T-cell (primary cell): ENCODE data around the gene DDI2. TPM values are rescaled to one million over a fixed set of nuclear protein-coding genes. Genes with fewer than 3 reads are reported as not detected.

Experiments
- ATAC-seq, 4 experiments: fragments of 200-7000 bp in 3 of 4; fragments of 150-1000 bp in 1 of 4; cut with Tn5 transposase; replicated peaks in 1 of 4; 1 replicate in 3 of 4; 2 replicates in 1 of 4; pipeline ENCODE4 v1.10.0; 2021; ENCODE audit warnings: moderate library complexity in 3 of 4, mild to moderate bottlenecking in 2 of 4, moderate number of reproducible peaks in 1 of 4
- CTCF ChIA-PET, 2 donors: fragments of 300-600 bp; sonication (Branson Sonifier 250); formaldehyde crosslinking; loops; one replicate each; lab custom pipeline; 2022; ENCODE audit warnings: antibody characterized with exemption in 2 of 2; lab: Charles Lee
- POLR2A ChIA-PET, 2 donors: fragments of 300-600 bp; sonication (Branson Sonifier 250); formaldehyde crosslinking; loops; one replicate each; lab custom pipeline; 2022; ENCODE audit warnings: antibody characterized with exemption in 2 of 2; lab: Charles Lee
- DNase-seq, 35 experiments: peaks; one replicate each; pipeline versions ENCODE4 v3.0.0 to v3.0.0-alpha.2; 2013 to 2023
- H3K27ac ChIP-seq: one replicate; pipeline ENCODE4 v1.5.1; 2013; ENCODE audit warnings: low read length
- H3K27me3 ChIP-seq, 2 experiments: replicated peaks in 1 of 2; 1 replicate in 1 of 2; 2 replicates in 1 of 2; pipeline versions ENCODE4 v1.6.1 to v1.7.0; 2013; ENCODE audit warnings: low read length in 1 of 2, mixed read lengths in 1 of 2; ENCODE audit not compliant: control insufficient read depth in 2 of 2, insufficient read depth in 2 of 2; ENCODE audit errors: extremely low read depth in 1 of 2
- H3K36me3 ChIP-seq, 2 donors: 1 replicate in 1 of 2; 2 replicates in 1 of 2; pipeline versions ENCODE4 v1.6.1 to v1.7.0; 2013; ENCODE audit warnings: low read length in 1 of 2; ENCODE audit not compliant: control insufficient read depth in 2 of 2, insufficient read depth in 1 of 2; ENCODE audit errors: extremely low read depth in 1 of 2
- H3K4me1 ChIP-seq, 2 experiments: 1 replicate in 1 of 2; 2 replicates in 1 of 2; pipeline versions ENCODE4 v1.6.1 to v1.7.0; 2013; ENCODE audit warnings: low read length in 2 of 2, mixed read lengths in 1 of 2; ENCODE audit not compliant: insufficient read depth in 2 of 2, control insufficient read depth in 1 of 2; ENCODE audit errors: extremely low read depth in 1 of 2
- H3K4me3 ChIP-seq, 2 donors: 1 replicate in 1 of 2; 2 replicates in 1 of 2; pipeline versions ENCODE4 v1.5.1 to v1.7.0; 2013; ENCODE audit warnings: mild to moderate bottlenecking in 2 of 2, low read length in 1 of 2, moderate library complexity in 1 of 2; ENCODE audit not compliant: control insufficient read depth in 1 of 2; ENCODE audit errors: extremely low read depth in 1 of 2
- H3K9me3 ChIP-seq: 2 replicates; pipeline ENCODE4 v1.7.0; 2013
- H3K27ac Mint-ChIP-seq, 2 donors: one replicate each; pipeline ENCODE4 v1.8.0; 2020 to 2021; ENCODE audit warnings: mild to moderate bottlenecking in 2 of 2, mixed read lengths in 2 of 2
- H3K27me3 Mint-ChIP-seq, 2 donors: one replicate each; pipeline ENCODE4 v1.8.0; 2021 to 2022; ENCODE audit warnings: mixed read lengths in 2 of 2
- H3K36me3 Mint-ChIP-seq: one replicate; pipeline ENCODE4 v1.8.0; 2021; ENCODE audit warnings: mixed read lengths
- H3K4me1 Mint-ChIP-seq, 3 donors: one replicate each; pipeline ENCODE4 v1.8.0; 2020 to 2022; ENCODE audit warnings: mixed read lengths in 3 of 3, mild to moderate bottlenecking in 1 of 3
- H3K4me3 Mint-ChIP-seq, 3 donors: one replicate each; pipeline ENCODE4 v1.8.0; 2020 to 2022; ENCODE audit warnings: mild to moderate bottlenecking in 3 of 3, mixed read lengths in 3 of 3, moderate library complexity in 3 of 3
- H3K9me3 Mint-ChIP-seq, 3 donors: one replicate each; pipeline ENCODE4 v1.8.0; 2020 to 2022; ENCODE audit warnings: mixed read lengths in 3 of 3
- WGBS: methylation state at CpG from one replicate; pipeline ENCODE4 v1.1.5; 2013; ENCODE audit warnings: missing lambda C conversion rate; ENCODE audit not compliant: insufficient coverage; 5-methylcytosine and 5-hydroxymethylcytosine counted together
- total RNA-seq, 35 experiments: library from RNA in 6 of 35; stranded (reverse) in 6 of 35; fragments of 120-200 nt in 1 of 35; gene quantifications; one replicate each; pipeline versions ENCODE4 v1.2.1 to v1.2.4 and lab custom pipeline; 2013 to 2026

The DDI2 gene
- total RNA-seq, 5 donors from 2014 or later (not counting 1 experiment from before 2014, with no cell fraction given), result 32.4 to 62.2 (median 60.5) TPM

- 82% methylated on average over 3 of the region's 7 CpGs for WGBS
- POLR2A ChIA-PET, result interaction anchor here in 1 of 2 donors (0.7 kb wide), 1 partner anchor 33 kb away, joined by 5 read pairs; no protein-coding TSS in a partner anchor
- no peaks in the 10 kb centered on the region for H3K9me3 Mint-ChIP-seq
- H3K27me3 Mint-ChIP-seq, result no peaks in the 10 kb centered on the region
- H3K4me1 Mint-ChIP-seq, result peaks cover 73 to 79% (median 77%) of the 10 kb centered on the region in 3 donors
- ATAC-seq, result no peak
- Histone ChIP-seq H3K4me3 (no peak overlapping the region), H3K4me1 (peaks cover 16 to 18% of the 10 kb centered on the region in 2 experiments), H3K27me3 (no peaks in the 10 kb centered on the region), H3K9me3 (no peaks in the 10 kb centered on the region), H3K27ac (no peak overlapping the region), H3K36me3 (peaks cover 2 to 7% of the 10 kb centered on the region in 2 donors)
- peak overlapping the region; percentile 4 to 35 for H3K27ac Mint-ChIP-seq
- CTCF ChIA-PET, result interaction anchor here in 1 of 2 donors (0.7 kb wide), 1 partner anchor 266 kb away, joined by 5 read pairs; no protein-coding TSS in a partner anchor
- peak overlapping the region in 2 of 3 donors; percentile 0 to 22 for H3K4me3 Mint-ChIP-seq
- peaks cover 29% of the 10 kb centered on the region for H3K36me3 Mint-ChIP-seq
- no peak for DNase-seq
Measured at GRCh38 chr1:15622712-15623373, 5.6 kb downstream of the DDI2 start.

- H3K4me3 Mint-ChIP-seq, result no peak overlapping the region
- POLR2A ChIA-PET, result no interaction called here
- ATAC-seq, result no peak
- H3K4me1 Mint-ChIP-seq, result peaks cover 73 to 81% (median 75%) of the 10 kb centered on the region in 3 donors
- Histone ChIP-seq H3K27ac (no peak overlapping the region), H3K27me3 (no peaks in the 10 kb centered on the region), H3K9me3 (no peaks in the 10 kb centered on the region), H3K36me3 (peaks cover 3 to 7% of the 10 kb centered on the region in 2 donors), H3K4me1 (peaks cover 12 to 15% of the 10 kb centered on the region in 2 experiments), H3K4me3 (no peak overlapping the region)
- no peak overlapping the region for H3K27ac Mint-ChIP-seq
- H3K36me3 Mint-ChIP-seq, result peaks cover 32% of the 10 kb centered on the region
- no peaks in the 10 kb centered on the region for H3K27me3 Mint-ChIP-seq
- DNase-seq, result no peak
- WGBS, result no CpG with 5 or more reads among the region's 6 CpGs
- CTCF ChIA-PET, result interaction anchor here in 1 of 2 donors (0.7 kb wide), 1 partner anchor 266 kb away, joined by 5 read pairs; no protein-coding TSS in a partner anchor
- H3K9me3 Mint-ChIP-seq, result no peaks in the 10 kb centered on the region
Measured at GRCh38 chr1:15623435-15623834, 6.2 kb downstream of the DDI2 start.

- peaks cover 7 to 11% of the 10 kb centered on the region in 2 experiments for H3K4me1 ChIP-seq
- POLR2A ChIA-PET, result no interaction called here
- H3K36me3 Mint-ChIP-seq, result peaks cover 38% of the 10 kb centered on the region
- H3K9me3 ChIP-seq, result no peaks in the 10 kb centered on the region
- H3K4me3 ChIP-seq, result no peak overlapping the region
- CTCF ChIA-PET, result no interaction called here
- H3K4me3 Mint-ChIP-seq, result no peak overlapping the region
- no peaks in the 10 kb centered on the region for H3K9me3 Mint-ChIP-seq
- peak overlapping the region in 1 of 2 donors; percentile 49 for H3K27ac Mint-ChIP-seq
- H3K4me1 Mint-ChIP-seq, result peaks cover 65 to 75% (median 68%) of the 10 kb centered on the region in 3 donors
- no peak overlapping the region for H3K27ac ChIP-seq
- ATAC-seq (no peak), DNase-seq (no peak)
- H3K36me3 ChIP-seq, result peaks cover 3 to 9% of the 10 kb centered on the region in 2 donors
- WGBS, result no CpG with 5 or more reads among the region's 3 CpGs
- H3K27me3 ChIP-seq, result no peaks in the 10 kb centered on the region
- no peaks in the 10 kb centered on the region for H3K27me3 Mint-ChIP-seq
Measured at GRCh38 chr1:15624133-15624714, 7.0 kb downstream of the DDI2 start.

GRCh38 chr1:15625056-15625917 is 8.0 kb downstream of the DDI2 start:
- Histone ChIP-seq H3K36me3 (peaks cover 3 to 15% of the 10 kb centered on the region in 2 donors), H3K4me3 (no peak overlapping the region), H3K9me3 (no peaks in the 10 kb centered on the region), H3K27ac (no peak overlapping the region), H3K4me1 (peaks cover 3 to 4% of the 10 kb centered on the region in 2 experiments), H3K27me3 (no peaks in the 10 kb centered on the region)
- CTCF ChIA-PET, result no interaction called here
- POLR2A ChIA-PET, result no interaction called here
- WGBS, result 99% methylated on average over 10 of the region's 13 CpGs
- ATAC-seq, result no peak
- H3K36me3 Mint-ChIP-seq, result peaks cover 40% of the 10 kb centered on the region
- DNase-seq, result no peak
- peaks cover 58 to 64% (median 59%) of the 10 kb centered on the region in 3 donors for H3K4me1 Mint-ChIP-seq
- H3K27me3 Mint-ChIP-seq, result no peaks in the 10 kb centered on the region
- no peaks in the 10 kb centered on the region for H3K9me3 Mint-ChIP-seq
- H3K4me3 Mint-ChIP-seq, result no peak overlapping the region
- H3K27ac Mint-ChIP-seq, result no peak overlapping the region

GRCh38 chr1:15626269-15626950 is 9.2 kb downstream of the DDI2 start:
- no peak overlapping the region for H3K27ac ChIP-seq
- H3K27me3 ChIP-seq, result no peaks in the 10 kb centered on the region
- H3K4me1 Mint-ChIP-seq, result peaks cover 48 to 53% (median 49%) of the 10 kb centered on the region in 3 donors
- peak overlapping the region in 1 of 2 donors; percentile 30 for H3K27ac Mint-ChIP-seq
- peaks cover 3 to 24% of the 10 kb centered on the region in 2 donors for H3K36me3 ChIP-seq
- H3K4me3 ChIP-seq, result no peak overlapping the region
- POLR2A ChIA-PET, result no interaction called here
- CTCF ChIA-PET, result no interaction called here
- DNase-seq (no peak), ATAC-seq (no peak)
- no peaks in the 10 kb centered on the region for H3K27me3 Mint-ChIP-seq
- no peaks in the 10 kb centered on the region for H3K9me3 Mint-ChIP-seq
- no peak overlapping the region for H3K4me3 Mint-ChIP-seq
- H3K4me1 ChIP-seq, result peaks cover 0 to 2% of the 10 kb centered on the region in 2 experiments
- 98% methylated on average over 6 of the region's 11 CpGs for WGBS
- no peaks in the 10 kb centered on the region for H3K9me3 ChIP-seq
- peaks cover 44% of the 10 kb centered on the region for H3K36me3 Mint-ChIP-seq
